SK-N-SH treated with all-trans-retinoic acid at 6 μM for 48 hours (cell line): ENCODE measurements around the gene FOXO3.
A peak's percentile ranks its signal among the peaks of the same experiment; 100 is the strongest.

Experiments
- ATAC-seq: fragments of 200-7000 bp; cut with Tn5 transposase; 3 replicates; pipeline ENCODE4 v1.9.1; 2020; ENCODE audit warnings: mild to moderate bottlenecking, moderate library complexity
- ARNTL ChIP-seq: fragments of 450-650 bp; formaldehyde crosslinking; IDR thresholded peaks from 2 replicates; pipeline ENCODE4 v1.5.0; 2020; ENCODE audit warnings: low read depth, mild to moderate bottlenecking, moderate library complexity, borderline replicate concordance
- BACH2 ChIP-seq: fragments of 250-450 bp; sonication (Bioruptor Pico); IDR thresholded peaks from 2 replicates; pipeline ENCODE4 v1.9.0; 2021; ENCODE audit warnings: mild to moderate bottlenecking, borderline replicate concordance
- CREB5 ChIP-seq: fragments of 250-450 bp; sonication (Bioruptor Pico); IDR thresholded peaks from 2 replicates; pipeline ENCODE4 v1.5.1; 2020; ENCODE audit warnings: low read depth, mild to moderate bottlenecking, moderate library complexity
- CSDC2 ChIP-seq: fragments of 250-450 bp; sonication (Bioruptor Pico); IDR thresholded peaks from 2 replicates; pipeline ENCODE4 v1.5.0; 2020; ENCODE audit warnings: mild to moderate bottlenecking, moderate library complexity
- CSRNP3 ChIP-seq: fragments of 250-450 bp; sonication (Bioruptor Pico); IDR thresholded peaks from 2 replicates; pipeline ENCODE4 v1.5.1; 2021; ENCODE audit warnings: mild to moderate bottlenecking, moderate library complexity
- ESRRG ChIP-seq: fragments of 250-450 bp; sonication (Bioruptor Pico); IDR thresholded peaks from 2 replicates; pipeline ENCODE4 v1.6.1; 2021; ENCODE audit warnings: mild to moderate bottlenecking
- GLIS3 ChIP-seq: fragments of 250-450 bp; sonication (Bioruptor Pico); IDR thresholded peaks from 2 replicates; pipeline ENCODE4 v1.5.0; 2020; ENCODE audit warnings: mild to moderate bottlenecking, moderate library complexity
- ISL1 ChIP-seq: fragments of 250-450 bp; sonication (Bioruptor Pico); IDR thresholded peaks from 2 replicates; pipeline ENCODE4 v2.1.2; 2022; ENCODE audit warnings: mild to moderate bottlenecking, moderate library complexity
- OSR1 ChIP-seq: fragments of 250-450 bp; sonication (Bioruptor Pico); IDR thresholded peaks from 2 replicates; pipeline ENCODE4 v1.8.0; 2022; ENCODE audit warnings: moderate library complexity, mild to moderate bottlenecking, inconsistent platforms
- PATZ1 ChIP-seq: fragments of 250-450 bp; sonication (Bioruptor Pico); IDR thresholded peaks from 2 replicates; pipeline ENCODE4 v1.8.0; 2020; ENCODE audit warnings: mild to moderate bottlenecking, moderate library complexity, borderline replicate concordance
- POU6F1 ChIP-seq: fragments of 250-450 bp; sonication (Bioruptor Pico); IDR thresholded peaks from 2 replicates; pipeline ENCODE4 v1.8.0; 2021; ENCODE audit warnings: low read depth, mild to moderate bottlenecking, moderate library complexity, borderline replicate concordance
- PPARA ChIP-seq: fragments of 250-450 bp; sonication (Bioruptor Pico); IDR thresholded peaks from 2 replicates; pipeline ENCODE4 v1.5.0; 2020; ENCODE audit warnings: mild to moderate bottlenecking, borderline replicate concordance
- RARB ChIP-seq: fragments of 250-450 bp; sonication (Bioruptor Pico); IDR thresholded peaks from 2 replicates; pipeline ENCODE4 v1.8.0; 2021; ENCODE audit warnings: mild to moderate bottlenecking, moderate library complexity
- TCF4 ChIP-seq: fragments of 250-450 bp; sonication (Bioruptor Pico); IDR thresholded peaks from 2 replicates; pipeline ENCODE4 v1.8.0; 2021; ENCODE audit warnings: mild to moderate bottlenecking, moderate library complexity, borderline replicate concordance
- TOX ChIP-seq: fragments of 250-450 bp; sonication (Bioruptor Pico); IDR thresholded peaks from 2 replicates; pipeline ENCODE4 v1.8.0; 2021; ENCODE audit warnings: mild to moderate bottlenecking, moderate library complexity, borderline replicate concordance
- TSHZ2 ChIP-seq: fragments of 250-450 bp; sonication (Bioruptor Pico); IDR thresholded peaks from 2 replicates; pipeline ENCODE4 v1.5.0; 2020; ENCODE audit warnings: mild to moderate bottlenecking, moderate library complexity
- ZC3H10 ChIP-seq: fragments of 250-450 bp; sonication (Bioruptor Pico); IDR thresholded peaks from 2 replicates; pipeline ENCODE4 v1.5.1; 2021; ENCODE audit warnings: mild to moderate bottlenecking, moderate library complexity
- ZFP3 ChIP-seq: fragments of 250-450 bp; sonication (Bioruptor Pico); IDR thresholded peaks from 2 replicates; pipeline ENCODE4 v1.5.0; 2020; ENCODE audit warnings: mild to moderate bottlenecking, moderate library complexity
- ZFP30 ChIP-seq: fragments of 450-650 bp; formaldehyde crosslinking; IDR thresholded peaks from 2 replicates; pipeline ENCODE4 v1.5.0; 2022; ENCODE audit warnings: mild to moderate bottlenecking, moderate library complexity
- ZNF565 ChIP-seq: fragments of 450-650 bp; formaldehyde crosslinking; conservative IDR thresholded peaks from 2 replicates; pipeline ENCODE4 v1.5.0; 2020; ENCODE audit warnings: low read depth, mild to moderate bottlenecking, moderate library complexity
- ZNF70 ChIP-seq: fragments of 450-650 bp; formaldehyde crosslinking; IDR thresholded peaks from 2 replicates; pipeline ENCODE4 v1.5.0; 2020; ENCODE audit warnings: mild to moderate bottlenecking, moderate library complexity
- ZNF8 ChIP-seq: fragments of 450-650 bp; formaldehyde crosslinking; IDR thresholded peaks from 2 replicates; pipeline ENCODE4 v1.5.0; 2020; ENCODE audit warnings: mild to moderate bottlenecking, moderate library complexity

The FOXO3 gene

GRCh38 chr6:108702106-108702851 is 141.6 kb downstream of the FOXO3 start:
- ATAC-seq = no peak
- TF ChIP-seq ZFP30 (CRISPR knock-in tag) (peak; percentile 90), PPARA (CRISPR knock-in tag) (no peak)

- ATAC-seq = no peak
These were observed 145.9 kb downstream of the FOXO3 start for GRCh38 chr6:108706649-108707048.

GRCh38 chr6:108707328-108707976 is 146.7 kb downstream of the FOXO3 start:
- no peak for TF ChIP-seq OSR1 (CRISPR knock-in tag)
- TF ChIP-seq TCF4 = no peak
- no peak for TF ChIP-seq ZC3H10 (CRISPR knock-in tag)
- no peak for TF ChIP-seq ZFP30 (CRISPR knock-in tag)
- no peak for TF ChIP-seq ZNF8 (CRISPR knock-in tag)
- TF ChIP-seq ESRRG (CRISPR knock-in tag) = no peak
- no peak for TF ChIP-seq POU6F1 (CRISPR knock-in tag)
- TF ChIP-seq RARB (CRISPR knock-in tag) = no peak
- TF ChIP-seq ISL1 (CRISPR knock-in tag) = no peak
- no peak for ATAC-seq

More at GRCh38 chr6:108706649-108707048, 145.9 kb downstream of the FOXO3 start:
- no peak for TF ChIP-seq CSDC2 (CRISPR knock-in tag)
- TF ChIP-seq CREB5 = no peak
- TF ChIP-seq TSHZ2 (CRISPR knock-in tag) = no peak
- TF ChIP-seq, all 23 proteins: peak for 0

- no peak for TF ChIP-seq ARNTL (CRISPR knock-in tag)
- TF ChIP-seq CREB5 = no peak
- no peak for TF ChIP-seq PATZ1 (CRISPR knock-in tag)
- no peak for TF ChIP-seq ZNF70 (CRISPR knock-in tag)
- TF ChIP-seq POU6F1 (CRISPR knock-in tag) = no peak
- TF ChIP-seq ZC3H10 (CRISPR knock-in tag) = no peak
- no peak for TF ChIP-seq PPARA (CRISPR knock-in tag)
- no peak for TF ChIP-seq ZNF8 (CRISPR knock-in tag)
- TF ChIP-seq ZNF565 (CRISPR knock-in tag) = no peak
- no peak for TF ChIP-seq ZFP3 (CRISPR knock-in tag)
- no peak for TF ChIP-seq ISL1 (CRISPR knock-in tag)
- no peak for TF ChIP-seq OSR1 (CRISPR knock-in tag)
- no peak for TF ChIP-seq TCF4
- no peak for TF ChIP-seq CSRNP3 (CRISPR knock-in tag)
- no peak for TF ChIP-seq TOX (CRISPR knock-in tag)
- no peak for TF ChIP-seq RARB (CRISPR knock-in tag)
- TF ChIP-seq ESRRG (CRISPR knock-in tag) = no peak
- no peak for TF ChIP-seq BACH2 (CRISPR knock-in tag)
- TF ChIP-seq GLIS3 (CRISPR knock-in tag) = no peak
- no peak for ATAC-seq
These were observed 149.3 kb downstream of the FOXO3 start for GRCh38 chr6:108710030-108710429.
